ENCODE measurements around the gene INPP4B.

INPP4B gene

DNA sequence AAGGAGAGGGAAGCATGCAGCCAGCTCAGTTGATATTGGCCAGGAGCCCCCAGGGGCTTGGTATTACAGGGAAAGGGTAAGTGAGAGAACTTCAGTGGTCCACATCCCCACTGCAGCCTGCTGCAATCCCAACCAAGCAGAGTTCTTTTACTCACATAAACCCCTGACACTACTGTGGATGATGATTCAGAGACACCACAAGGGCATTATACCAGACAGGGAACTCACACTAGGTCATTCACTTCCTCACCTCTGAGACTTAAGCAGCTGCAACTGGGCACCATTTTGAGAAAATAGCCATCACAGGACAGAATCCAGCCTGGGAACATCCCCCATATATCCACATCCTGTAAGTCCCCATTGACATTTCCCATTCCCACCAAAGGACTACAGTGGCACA, 248.0 kb downstream of the INPP4B start:
- Histone ChIP-seq H3K9me3 (ENCODE audit: control insufficient read depth, low read length) (no peaks in the 10 kb centered on the region), H3K27ac (ENCODE audit: insufficient read depth, low read length, poor library complexity, severe bottlenecking) (no peak overlapping the region)

GRCh38 chr4:142596595-142596994, 249.5 kb downstream of the INPP4B start:
- Histone ChIP-seq H3K27me3 (replicated peaks; ENCODE audit: control insufficient read depth, insufficient read depth, low read length, poor library complexity, severe bottlenecking) (no peaks in the 10 kb centered on the region), H3K27ac (ENCODE audit: insufficient read depth, low read length, poor library complexity, severe bottlenecking) (no peak overlapping the region), H3K9me3 (ENCODE audit: control insufficient read depth, low read length) (no peaks in the 10 kb centered on the region), H3K4me1 (ENCODE audit: control insufficient read depth, insufficient read depth, low read length, poor library complexity, severe bottlenecking) (no peaks in the 10 kb centered on the region), H3K4me3 (ENCODE audit: insufficient read depth, low read depth, low read length, poor library complexity, severe bottlenecking) (no peak overlapping the region), H3K36me3 (ENCODE audit: control insufficient read depth, insufficient read depth, low read length) (peaks cover 27% of the 10 kb centered on the region)
- DNase-seq: no peak

More for the DNA sequence above, 248.0 kb downstream of the INPP4B start:
- Histone ChIP-seq H3K4me3 (ENCODE audit: insufficient read depth, low read depth, low read length, poor library complexity, severe bottlenecking) (no peak overlapping the region), H3K27me3 (replicated peaks; ENCODE audit: control insufficient read depth, insufficient read depth, low read length, poor library complexity, severe bottlenecking) (no peaks in the 10 kb centered on the region), H3K36me3 (ENCODE audit: control insufficient read depth, insufficient read depth, low read length) (peaks cover 22% of the 10 kb centered on the region), H3K4me1 (ENCODE audit: control insufficient read depth, insufficient read depth, low read length, poor library complexity, severe bottlenecking) (no peaks in the 10 kb centered on the region)
- no peak for DNase-seq

DNA sequence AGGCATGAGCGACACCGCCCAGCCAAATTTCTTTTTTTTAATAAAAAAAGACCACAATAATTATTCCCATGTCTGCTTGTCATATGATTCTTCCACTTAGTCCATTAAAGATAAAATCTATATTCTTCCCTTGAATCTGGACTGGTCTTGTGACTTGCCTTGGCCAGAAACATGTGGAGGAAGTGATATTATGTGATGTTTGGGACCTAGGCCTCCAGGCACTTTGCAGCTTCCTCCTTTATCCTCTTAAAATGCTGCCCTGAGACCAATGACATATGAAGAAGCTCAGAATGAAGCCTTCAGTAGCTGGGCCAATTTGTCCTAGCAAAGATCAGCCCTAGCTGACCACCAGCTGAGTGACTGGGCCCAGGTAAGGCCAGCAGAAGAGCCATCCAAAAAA, 250.0 kb downstream of the INPP4B start:
- no peaks in the 10 kb centered on the region for H3K9me3 ChIP-seq (ENCODE audit: control insufficient read depth, low read length)
- no peaks in the 10 kb centered on the region for H3K27me3 ChIP-seq (replicated peaks; ENCODE audit: control insufficient read depth, insufficient read depth, low read length, poor library complexity, severe bottlenecking)
- peaks cover 27% of the 10 kb centered on the region for H3K36me3 ChIP-seq (ENCODE audit: control insufficient read depth, insufficient read depth, low read length)
- H3K4me3 ChIP-seq (ENCODE audit: insufficient read depth, low read depth, low read length, poor library complexity, severe bottlenecking): no peak overlapping the region
- H3K27ac ChIP-seq (ENCODE audit: insufficient read depth, low read length, poor library complexity, severe bottlenecking): no peak overlapping the region
- DNase-seq: no peak
- no peaks in the 10 kb centered on the region for H3K4me1 ChIP-seq (ENCODE audit: control insufficient read depth, insufficient read depth, low read length, poor library complexity, severe bottlenecking)

- Histone ChIP-seq H3K27ac (ENCODE audit: insufficient read depth, low read length, poor library complexity, severe bottlenecking) (no peak overlapping the region), H3K4me1 (ENCODE audit: control insufficient read depth, insufficient read depth, low read length, poor library complexity, severe bottlenecking) (no peaks in the 10 kb centered on the region)
Measured at GRCh38 chr4:142595222-142595871, 250.8 kb downstream of the INPP4B start.

GRCh38 chr4:142585411-142585810, 260.7 kb downstream of the INPP4B start:
- H3K4me1 ChIP-seq (ENCODE audit: control insufficient read depth, insufficient read depth, low read length, poor library complexity, severe bottlenecking): no peaks in the 10 kb centered on the region
- H3K27me3 ChIP-seq (replicated peaks; ENCODE audit: control insufficient read depth, insufficient read depth, low read length, poor library complexity, severe bottlenecking): no peaks in the 10 kb centered on the region
- no peak overlapping the region for H3K27ac ChIP-seq (ENCODE audit: insufficient read depth, low read length, poor library complexity, severe bottlenecking)
- H3K9me3 ChIP-seq (ENCODE audit: control insufficient read depth, low read length): no peaks in the 10 kb centered on the region
- peaks cover 39% of the 10 kb centered on the region for H3K36me3 ChIP-seq (ENCODE audit: control insufficient read depth, insufficient read depth, low read length)
- DNase-seq: no peak
- no peak overlapping the region for H3K4me3 ChIP-seq (ENCODE audit: insufficient read depth, low read depth, low read length, poor library complexity, severe bottlenecking)

More at GRCh38 chr4:142595222-142595871, 250.8 kb downstream of the INPP4B start:
- no peaks in the 10 kb centered on the region for H3K9me3 ChIP-seq (ENCODE audit: control insufficient read depth, low read length)
- no peak overlapping the region for H3K4me3 ChIP-seq (ENCODE audit: insufficient read depth, low read depth, low read length, poor library complexity, severe bottlenecking)
- DNase-seq: no peak
- H3K27me3 ChIP-seq (replicated peaks; ENCODE audit: control insufficient read depth, insufficient read depth, low read length, poor library complexity, severe bottlenecking): no peaks in the 10 kb centered on the region
- peaks cover 27% of the 10 kb centered on the region for H3K36me3 ChIP-seq (ENCODE audit: control insufficient read depth, insufficient read depth, low read length)

- Histone ChIP-seq H3K27ac (ENCODE audit: insufficient read depth, low read length, poor library complexity, severe bottlenecking) (no peak overlapping the region), H3K4me3 (ENCODE audit: insufficient read depth, low read depth, low read length, poor library complexity, severe bottlenecking) (no peak overlapping the region), H3K27me3 (replicated peaks; ENCODE audit: control insufficient read depth, insufficient read depth, low read length, poor library complexity, severe bottlenecking) (no peaks in the 10 kb centered on the region), H3K9me3 (ENCODE audit: control insufficient read depth, low read length) (no peaks in the 10 kb centered on the region), H3K4me1 (ENCODE audit: control insufficient read depth, insufficient read depth, low read length, poor library complexity, severe bottlenecking) (no peaks in the 10 kb centered on the region), H3K36me3 (ENCODE audit: control insufficient read depth, insufficient read depth, low read length) (peaks cover 39% of the 10 kb centered on the region)
- DNase-seq: no peak
Measured at GRCh38 chr4:142583708-142584107, 262.4 kb downstream of the INPP4B start.

- peaks cover 37% of the 10 kb centered on the region for H3K36me3 ChIP-seq (ENCODE audit: control insufficient read depth, insufficient read depth, low read length)
- H3K4me3 ChIP-seq (ENCODE audit: insufficient read depth, low read depth, low read length, poor library complexity, severe bottlenecking): no peak overlapping the region
- H3K27me3 ChIP-seq (replicated peaks; ENCODE audit: control insufficient read depth, insufficient read depth, low read length, poor library complexity, severe bottlenecking): no peaks in the 10 kb centered on the region
- no peaks in the 10 kb centered on the region for H3K4me1 ChIP-seq (ENCODE audit: control insufficient read depth, insufficient read depth, low read length, poor library complexity, severe bottlenecking)
- no peaks in the 10 kb centered on the region for H3K9me3 ChIP-seq (ENCODE audit: control insufficient read depth, low read length)
- H3K27ac ChIP-seq (ENCODE audit: insufficient read depth, low read length, poor library complexity, severe bottlenecking): no peak overlapping the region
- no peak for DNase-seq
Measured at GRCh38 chr4:142582340-142582739, 263.8 kb downstream of the INPP4B start.

DNA sequence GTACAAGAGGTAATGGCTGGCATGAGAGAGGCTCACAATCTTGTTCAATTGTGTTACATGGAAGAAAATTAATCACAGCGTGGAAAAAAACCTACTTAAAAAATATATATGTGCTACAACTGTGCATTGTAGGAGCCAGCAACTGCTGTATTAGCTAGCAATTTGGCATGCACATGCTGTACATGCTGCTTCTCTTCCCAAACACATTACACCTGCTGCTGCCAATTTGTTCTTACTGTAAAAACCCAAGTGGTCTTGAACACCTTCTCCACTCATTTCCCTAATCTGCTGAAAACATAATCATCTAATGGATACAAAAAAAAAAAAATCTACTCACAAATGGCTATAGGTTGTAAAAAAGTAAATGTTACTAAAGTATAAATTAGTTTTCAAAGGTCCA, 264.2 kb downstream of the INPP4B start:
- peaks cover 37% of the 10 kb centered on the region for H3K36me3 ChIP-seq (ENCODE audit: control insufficient read depth, insufficient read depth, low read length)
- no peaks in the 10 kb centered on the region for H3K4me1 ChIP-seq (ENCODE audit: control insufficient read depth, insufficient read depth, low read length, poor library complexity, severe bottlenecking)
- no peak for DNase-seq
- no peak overlapping the region for H3K4me3 ChIP-seq (ENCODE audit: insufficient read depth, low read depth, low read length, poor library complexity, severe bottlenecking)
- H3K27ac ChIP-seq (ENCODE audit: insufficient read depth, low read length, poor library complexity, severe bottlenecking): no peak overlapping the region
- no peaks in the 10 kb centered on the region for H3K27me3 ChIP-seq (replicated peaks; ENCODE audit: control insufficient read depth, insufficient read depth, low read length, poor library complexity, severe bottlenecking)
- no peaks in the 10 kb centered on the region for H3K9me3 ChIP-seq (ENCODE audit: control insufficient read depth, low read length)

DNA sequence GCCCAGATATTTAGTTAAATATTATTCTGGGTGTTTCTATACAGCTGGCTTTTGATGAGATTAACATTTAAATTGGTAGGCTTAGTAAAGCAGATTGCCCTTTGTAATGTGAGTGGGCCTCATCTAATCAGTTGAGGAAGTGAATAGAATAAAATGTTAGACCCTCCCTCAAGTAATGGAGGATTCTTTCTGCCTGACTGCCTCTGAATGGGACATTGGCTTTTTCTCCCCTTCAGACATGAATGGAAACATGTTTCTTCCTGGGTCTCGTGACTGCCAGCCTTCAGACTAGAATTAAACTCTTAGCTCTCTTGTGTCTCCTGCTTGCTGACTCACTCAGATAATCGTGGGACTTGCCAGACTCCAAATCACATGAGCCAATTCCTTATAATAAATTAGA, 266.7 kb downstream of the INPP4B start:
- DNase-seq: no peak
- Histone ChIP-seq H3K36me3 (ENCODE audit: control insufficient read depth, insufficient read depth, low read length) (peaks cover 15% of the 10 kb centered on the region), H3K4me1 (ENCODE audit: control insufficient read depth, insufficient read depth, low read length, poor library complexity, severe bottlenecking) (no peaks in the 10 kb centered on the region), H3K27me3 (replicated peaks; ENCODE audit: control insufficient read depth, insufficient read depth, low read length, poor library complexity, severe bottlenecking) (no peaks in the 10 kb centered on the region), H3K27ac (ENCODE audit: insufficient read depth, low read length, poor library complexity, severe bottlenecking) (no peak overlapping the region), H3K4me3 (ENCODE audit: insufficient read depth, low read depth, low read length, poor library complexity, severe bottlenecking) (no peak overlapping the region), H3K9me3 (ENCODE audit: control insufficient read depth, low read length) (no peaks in the 10 kb centered on the region)

- DNase-seq: no peak
- Histone ChIP-seq H3K4me1 (ENCODE audit: control insufficient read depth, insufficient read depth, low read length, poor library complexity, severe bottlenecking) (peaks cover 10% of the 10 kb centered on the region), H3K9me3 (ENCODE audit: control insufficient read depth, low read length) (no peaks in the 10 kb centered on the region), H3K4me3 (ENCODE audit: insufficient read depth, low read depth, low read length, poor library complexity, severe bottlenecking) (no peak overlapping the region), H3K36me3 (ENCODE audit: control insufficient read depth, insufficient read depth, low read length) (peaks cover 5% of the 10 kb centered on the region), H3K27ac (ENCODE audit: insufficient read depth, low read length, poor library complexity, severe bottlenecking) (no peak overlapping the region), H3K27me3 (replicated peaks; ENCODE audit: control insufficient read depth, insufficient read depth, low read length, poor library complexity, severe bottlenecking) (no peaks in the 10 kb centered on the region)
Measured at GRCh38 chr4:142574306-142574705, 271.8 kb downstream of the INPP4B start.

Measured in effector memory CD4-positive, alpha-beta T cell (primary cell).